HG03175 (cell line): ENCODE results near the gene NKAIN2.

ENCODE experiments used
- ATAC-seq: cut with Tn5 transposase; IDR thresholded peaks from one replicate; pipeline ENCODE4 v1.9.1; 2021; ENCODE audit warnings: mild to moderate bottlenecking, moderate library complexity; ENCODE audit not compliant: unreplicated experiment

NKAIN2 gene

GRCh38 chr6:124478906-124479305 lies 675.2 kb downstream of the NKAIN2 start:
- ATAC-seq = no peak

GRCh38 chr6:124479991-124480430 lies 676.3 kb downstream of the NKAIN2 start:
- no peak for ATAC-seq

GRCh38 chr6:124482071-124482491 lies 678.4 kb downstream of the NKAIN2 start:
- ATAC-seq = no peak

GRCh38 chr6:124487623-124488431 lies 684.2 kb downstream of the NKAIN2 start:
- ATAC-seq = no peak

- ATAC-seq = no peak
Measured at GRCh38 chr6:124490122-124490521, 686.5 kb downstream of the NKAIN2 start.

GRCh38 chr6:124493259-124493658 lies 689.6 kb downstream of the NKAIN2 start:
- no peak for ATAC-seq

GRCh38 chr6:124494956-124495664 lies 691.4 kb downstream of the NKAIN2 start:
- ATAC-seq = no peak

- no peak for ATAC-seq
Measured at GRCh38 chr6:124495665-124496190, 692.1 kb downstream of the NKAIN2 start.

- no peak for ATAC-seq
Measured at GRCh38 chr6:124496334-124496733, 692.7 kb downstream of the NKAIN2 start.

- no peak for ATAC-seq
Measured at GRCh38 chr6:124512431-124512830, 708.8 kb downstream of the NKAIN2 start.

- no peak for ATAC-seq
Measured at GRCh38 chr6:124517339-124517738, 713.7 kb downstream of the NKAIN2 start.

GRCh38 chr6:124520514-124520913 lies 716.8 kb downstream of the NKAIN2 start:
- ATAC-seq = no peak

- ATAC-seq = no peak
Measured at GRCh38 chr6:124522335-124522734, 718.7 kb downstream of the NKAIN2 start.

GRCh38 chr6:124524491-124525200 lies 721.0 kb downstream of the NKAIN2 start:
- no peak for ATAC-seq

GRCh38 chr6:124530926-124531325 lies 727.3 kb downstream of the NKAIN2 start:
- no peak for ATAC-seq

- ATAC-seq = no peak
Measured at GRCh38 chr6:124535299-124535698, 731.6 kb downstream of the NKAIN2 start.

GRCh38 chr6:124535746-124536145 lies 732.1 kb downstream of the NKAIN2 start:
- no peak for ATAC-seq

- no peak for ATAC-seq
Measured at GRCh38 chr6:124536157-124536841, 732.6 kb downstream of the NKAIN2 start.

GRCh38 chr6:124536842-124537191 lies 733.2 kb downstream of the NKAIN2 start:
- ATAC-seq = no peak

GRCh38 chr6:124539096-124539495 lies 735.4 kb downstream of the NKAIN2 start:
- no peak for ATAC-seq

GRCh38 chr6:124541573-124541972 lies 737.9 kb downstream of the NKAIN2 start:
- no peak for ATAC-seq
